ENCODE results near the gene ABHD14A. TPM values are rescaled to one million over a fixed set of nuclear protein-coding genes. Genes with fewer than 3 reads are reported as not detected.

ABHD14A gene
- total RNA-seq, 1 experiment from 2014 or later, result 9.9 TPM

GRCh38 chr3:51980253-51980652 lies 5.4 kb downstream of the ABHD14A start:
- ChIA-PET POLR2A (ENCODE audit: unreplicated experiment) (no interaction called here), CTCF (no interaction called here)
- no peaks in the 10 kb centered on the region for H3K27me3 ChIP-seq (ENCODE audit: insufficient read depth, low read depth)
- no peaks in the 10 kb centered on the region for H3K9me3 ChIP-seq (ENCODE audit: insufficient read depth, low read depth)
- TF ChIP-seq CTCF (conservative IDR thresholded peaks at IDR 0.05) (no peak), EZH2 (IDR thresholded peaks at IDR 0.05; ENCODE audit: low read depth) (no peak)
- H3F3A ChIP-seq (ENCODE audit: insufficient read depth, low read depth), result peaks cover 37% of the 10 kb centered on the region
- H3K9me2 ChIP-seq (ENCODE audit: insufficient read depth), result no peaks in the 10 kb centered on the region
- H2AFZ ChIP-seq, result no peak overlapping the region
- no peak overlapping the region for H3K27ac ChIP-seq
- H3K4me1 ChIP-seq (replicated peaks; ENCODE audit: insufficient read depth), result peaks cover 29% of the 10 kb centered on the region
- H3K4me3 ChIP-seq, result no peak overlapping the region
- BruUV-seq (replicated peaks), result no TSS peak
- no peak overlapping the region for H3K4me2 ChIP-seq
- H3K36me3 ChIP-seq (ENCODE audit: low read depth), result no peaks in the 10 kb centered on the region
- intact Hi-C loops (cut with micrococcal nuclease; ENCODE audit: unreplicated experiment), result no loop called here
- 0 out of 2 replicates have a peak, but pooled peaks cover 9% of the 10 kb centered on the region for H3K79me2 ChIP-seq (ENCODE audit: low read depth)
- H4K20me1 ChIP-seq (ENCODE audit: insufficient read depth), result no peaks in the 10 kb centered on the region
- DNase-seq, result no peak

GRCh38 chr3:51982352-51982837 lies 7.5 kb downstream of the ABHD14A start:
- ChIA-PET CTCF (interaction anchor here (2.5 kb wide), 1 partner anchor 8 kb away, joined by 15 read pairs; the partner anchor contains the start of genes ABHD14A and ABHD14B), POLR2A (ENCODE audit: unreplicated experiment) (interaction anchor here (0.6 to 1.3 kb wide), 5 partner anchors 9 to 64 kb away, joined by 3 to 9 read pairs (median 5); partner anchors contain the start of genes ABHD14B, RPL29 and RRP9)
- TF ChIP-seq CTCF (conservative IDR thresholded peaks at IDR 0.05) (peak; percentile 77), EZH2 (IDR thresholded peaks at IDR 0.05; ENCODE audit: low read depth) (no peak)
- no peaks in the 10 kb centered on the region for H3K27me3 ChIP-seq (ENCODE audit: insufficient read depth, low read depth)
- H3K9me3 ChIP-seq (ENCODE audit: insufficient read depth, low read depth), result no peaks in the 10 kb centered on the region
- no peaks in the 10 kb centered on the region for H3K9me2 ChIP-seq (ENCODE audit: insufficient read depth)
- TSS peak; percentile 52 for BruUV-seq (replicated peaks)
- H3K4me2 ChIP-seq, result peak overlapping the region; percentile 93
- peak overlapping the region; percentile 67 for H3K4me3 ChIP-seq
- no peaks in the 10 kb centered on the region for H3K36me3 ChIP-seq (ENCODE audit: low read depth)
- peak; percentile 68 to 74 for DNase-seq
- peak overlapping the region; percentile 80 for H2AFZ ChIP-seq
- H3K4me1 ChIP-seq (replicated peaks; ENCODE audit: insufficient read depth), result peaks cover 29% of the 10 kb centered on the region
- H3F3A ChIP-seq (ENCODE audit: insufficient read depth, low read depth), result peaks cover 32% of the 10 kb centered on the region
- 0 out of 2 replicates have a peak, but pooled peaks cover 10% of the 10 kb centered on the region for H3K79me2 ChIP-seq (ENCODE audit: low read depth)
- peak overlapping the region; percentile 89 for H3K27ac ChIP-seq
- no peaks in the 10 kb centered on the region for H4K20me1 ChIP-seq (ENCODE audit: insufficient read depth)
- intact Hi-C loops (cut with micrococcal nuclease; ENCODE audit: unreplicated experiment), result loop anchor here (2.0 kb wide), 1 partner anchor 40 kb away; the partner anchor contains the start of gene PARP3

GRCh38 chr3:51982838-51983577 lies 8.1 kb downstream of the ABHD14A start, which contains the start of gene ACY1:
ACY1 (plus strand) TSS chr3:51983535; CDS start chr3:51984065, 530 bp downstream.
- Histone ChIP-seq H2AFZ (peak within 1 kb of the TSS; percentile 80), H4K20me1 (ENCODE audit: insufficient read depth) (no peaks in the 10 kb centered on the region), H3K4me1 (replicated peaks; ENCODE audit: insufficient read depth) (peaks cover 29% of the 10 kb centered on the region), H3K4me2 (peak within 1 kb of the TSS; percentile 93), H3K79me2 (ENCODE audit: low read depth) (0 out of 2 replicates have a peak, but pooled peaks cover 10% of the 10 kb centered on the region), H3K4me3 (peak within 1 kb of the TSS; percentile 67), H3K36me3 (ENCODE audit: low read depth) (no peaks in the 10 kb centered on the region), H3K9me2 (ENCODE audit: insufficient read depth) (no peaks in the 10 kb centered on the region), H3K27ac (peak within 1 kb of the TSS; percentile 89), H3K27me3 (ENCODE audit: insufficient read depth, low read depth) (no peaks in the 10 kb centered on the region), H3F3A (ENCODE audit: insufficient read depth, low read depth) (peaks cover 39% of the 10 kb centered on the region), H3K9me3 (ENCODE audit: insufficient read depth, low read depth) (no peaks in the 10 kb centered on the region)
- DNase-seq, result peak; percentile 82 to 95
- CTCF ChIA-PET, result interaction anchor here (2.5 kb wide), 1 partner anchor 9 kb away, joined by 15 read pairs; the partner anchor contains the start of genes ABHD14A and ABHD14B
- BruUV-seq (replicated peaks), result no TSS peak
- intact Hi-C loops (cut with micrococcal nuclease; ENCODE audit: unreplicated experiment), result loop anchor here (2.0 kb wide), 1 partner anchor 40 kb away; the partner anchor contains the start of gene PARP3
- no peak for TF ChIP-seq EZH2 (IDR thresholded peaks at IDR 0.05; ENCODE audit: low read depth)
- TF ChIP-seq CTCF (conservative IDR thresholded peaks at IDR 0.05), result peak; percentile 53
- POLR2A ChIA-PET (ENCODE audit: unreplicated experiment), result interaction anchor here (0.5 to 1.3 kb wide), 7 partner anchors 9 to 913 kb away, joined by 3 to 18 read pairs (median 5); partner anchors contain the start of genes ABHD14B, RPL29 and RRP9

Data from PC-9 (cell line).